MG63 (cell line): ENCODE results near the gene C1orf35. TPM values are rescaled to one million over a fixed set of nuclear protein-coding genes. Genes with fewer than 3 reads are reported as not detected.
A peak's percentile ranks its signal among the peaks of the same experiment; 100 is the strongest.
"Not testable (repeated sequence)": the region's sequence is repeated elsewhere in the genome, so short reads cannot be mapped to it uniquely, and the experiment has no call there.

Source experiments
- DNase-seq: peaks from one replicate; pipeline ENCODE4 v3.0.0-alpha.2; 2020
- H3K27me3 ChIP-seq: fragments of 250-450 bp; sonication (Bioruptor Pico); 2 replicates; pipeline ENCODE4 v1.5.1; 2020; ENCODE audit warnings: mild to moderate bottlenecking, moderate library complexity
- H3K36me3 ChIP-seq: fragments of 250-450 bp; sonication (Bioruptor Pico); 2 replicates; pipeline ENCODE4 v1.5.1; 2020; ENCODE audit warnings: mild to moderate bottlenecking, moderate library complexity
- H3K4me3 ChIP-seq: fragments of 250-450 bp; sonication (Bioruptor Pico); 2 replicates; pipeline ENCODE4 v1.5.1; 2020; ENCODE audit warnings: mild to moderate bottlenecking, moderate library complexity
- H3K9me3 ChIP-seq: fragments of 250-450 bp; sonication (Bioruptor Pico); 2 replicates; pipeline ENCODE4 v1.5.1; 2020; ENCODE audit warnings: mild to moderate bottlenecking, moderate library complexity
- total RNA-seq: library from RNA; depleted of rRNA; stranded (reverse); fragments of >200 nt; shearing (Covaris generic); gene quantifications from 2 replicates; pipeline ENCODE4 v1.2.3, GENCODE V29; 2014; ENCODE audit warnings: low replicate concordance

C1orf35 gene
- total RNA-seq, 1 experiment from 2014 or later = 38.6 TPM

GRCh38 chr1:228120351-228120750, 17.2 kb upstream of the C1orf35 start:
- H3K9me3 ChIP-seq = peaks cover 14% of the 10 kb centered on the region

GRCh38 chr1:228118040-228118439, 14.9 kb upstream of the C1orf35 start:
- H3K9me3 ChIP-seq = peaks cover 14% of the 10 kb centered on the region
- no peak overlapping the region for H3K4me3 ChIP-seq
- DNase-seq = no peak
- H3K36me3 ChIP-seq = no peaks in the 10 kb centered on the region
- peaks cover 7% of the 10 kb centered on the region; the same call in 1 of the 2 replicates for H3K27me3 ChIP-seq

More at GRCh38 chr1:228120351-228120750, 17.2 kb upstream of the C1orf35 start:
- H3K4me3 ChIP-seq = no peak overlapping the region
- no peak for DNase-seq
- peaks cover 7% of the 10 kb centered on the region; the same call in 1 of the 2 replicates for H3K27me3 ChIP-seq
- no peaks in the 10 kb centered on the region for H3K36me3 ChIP-seq

GRCh38 chr1:228117335-228117734, 14.2 kb upstream of the C1orf35 start:
- no peak for DNase-seq
- Histone ChIP-seq H3K27me3 (0 out of 2 replicates have a peak, but pooled peaks cover 4% of the 10 kb centered on the region), H3K4me3 (no peak overlapping the region), H3K9me3 (peaks cover 14% of the 10 kb centered on the region), H3K36me3 (no peaks in the 10 kb centered on the region)

GRCh38 chr1:228114827-228115226, 11.7 kb upstream of the C1orf35 start:
- H3K36me3 ChIP-seq = no peaks in the 10 kb centered on the region
- H3K4me3 ChIP-seq = no peak overlapping the region
- no peaks in the 10 kb centered on the region for H3K27me3 ChIP-seq
- DNase-seq = no peak
- H3K9me3 ChIP-seq = peaks cover 12% of the 10 kb centered on the region

GRCh38 chr1:228112617-228113016, 9.5 kb upstream of the C1orf35 start:
- Histone ChIP-seq H3K27me3 (no peaks in the 10 kb centered on the region), H3K4me3 (no peak overlapping the region), H3K9me3 (peaks cover 5% of the 10 kb centered on the region), H3K36me3 (peaks cover 5% of the 10 kb centered on the region)
- DNase-seq = no peak

GRCh38 chr1:228112167-228112566, 9.0 kb upstream of the C1orf35 start:
- H3K36me3 ChIP-seq = peaks cover 10% of the 10 kb centered on the region
- H3K4me3 ChIP-seq = no peak overlapping the region
- no peak for DNase-seq
- no peaks in the 10 kb centered on the region for H3K27me3 ChIP-seq
- peaks cover 2% of the 10 kb centered on the region for H3K9me3 ChIP-seq

- H3K4me3 ChIP-seq, H3K9me3 ChIP-seq, H3K27me3 ChIP-seq, DNase-seq: not testable (repeated sequence)
- peaks cover 16% of the 10 kb centered on the region for H3K36me3 ChIP-seq
Measured at GRCh38 chr1:228111315-228111714, 8.2 kb upstream of the C1orf35 start.

- Histone ChIP-seq H3K27me3 (no peaks in the 10 kb centered on the region), H3K9me3 (no peaks in the 10 kb centered on the region), H3K4me3 (no peak overlapping the region), H3K36me3 (peaks cover 18% of the 10 kb centered on the region)
- DNase-seq = no peak
Measured at GRCh38 chr1:228110556-228110955, 7.4 kb upstream of the C1orf35 start.

GRCh38 chr1:228109962-228110488, 6.9 kb upstream of the C1orf35 start:
- DNase-seq = no peak
- H3K36me3 ChIP-seq = peaks cover 18% of the 10 kb centered on the region
- H3K9me3 ChIP-seq = no peaks in the 10 kb centered on the region
- no peaks in the 10 kb centered on the region for H3K27me3 ChIP-seq
- H3K4me3 ChIP-seq = peak overlapping the region; percentile 93

- Histone ChIP-seq H3K4me3 (peak within 1 kb of the TSS; percentile 93), H3K36me3 (peaks cover 18% of the 10 kb centered on the region), H3K9me3 (no peaks in the 10 kb centered on the region), H3K27me3 (no peaks in the 10 kb centered on the region)
- peak; percentile 95 for DNase-seq
Measured at GRCh38 chr1:228109073-228109961, 6.2 kb upstream of the C1orf35 start, which contains the start of gene MRPL55. MRPL55 (minus strand) TSS chr1:228109299; CDS start chr1:228108260, 1,039 bp downstream.

GRCh38 chr1:228108742-228109072, 5.6 kb upstream of the C1orf35 start:
- Histone ChIP-seq H3K36me3 (peaks cover 18% of the 10 kb centered on the region), H3K9me3 (no peaks in the 10 kb centered on the region), H3K27me3 (no peaks in the 10 kb centered on the region), H3K4me3 (peak overlapping the region; percentile 93)
- no peak for DNase-seq

GRCh38 chr1:228108055-228108690, 5.0 kb upstream of the C1orf35 start:
- Histone ChIP-seq H3K9me3 (no peaks in the 10 kb centered on the region), H3K36me3 (peaks cover 18% of the 10 kb centered on the region), H3K27me3 (no peaks in the 10 kb centered on the region), H3K4me3 (peak overlapping the region; percentile 93)
- no peak for DNase-seq

GRCh38 chr1:228107636-228108035, 4.5 kb upstream of the C1orf35 start:
- Histone ChIP-seq H3K4me3 (peak overlapping the region; percentile 93; the same call in 1 of the 2 replicates), H3K9me3 (no peaks in the 10 kb centered on the region), H3K36me3 (peaks cover 18% of the 10 kb centered on the region), H3K27me3 (no peaks in the 10 kb centered on the region)
- no peak for DNase-seq

GRCh38 chr1:228106800-228107054, 3.6 kb upstream of the C1orf35 start:
- H3K4me3 ChIP-seq = no peak overlapping the region
- DNase-seq = no peak
- no peaks in the 10 kb centered on the region for H3K9me3 ChIP-seq
- H3K27me3 ChIP-seq = no peaks in the 10 kb centered on the region
- H3K36me3 ChIP-seq = peaks cover 20% of the 10 kb centered on the region

- no peak overlapping the region for H3K4me3 ChIP-seq
- no peak for DNase-seq
- peaks cover 25% of the 10 kb centered on the region for H3K36me3 ChIP-seq
- no peaks in the 10 kb centered on the region for H3K27me3 ChIP-seq
- H3K9me3 ChIP-seq = no peaks in the 10 kb centered on the region
Measured at GRCh38 chr1:228105996-228106799, 3.1 kb upstream of the C1orf35 start.

- Histone ChIP-seq H3K27me3 (no peaks in the 10 kb centered on the region), H3K9me3 (no peaks in the 10 kb centered on the region), H3K36me3 (peaks cover 33% of the 10 kb centered on the region), H3K4me3 (no peak overlapping the region)
- no peak for DNase-seq
Measured at GRCh38 chr1:228105270-228105995, 2.3 kb upstream of the C1orf35 start.
